ENCODE data around the gene PLOD3. TPM values are rescaled to one million over a fixed set of nuclear protein-coding genes. Genes with fewer than 3 reads are reported as not detected.
"Not testable (repeated sequence)": the region's sequence is repeated elsewhere in the genome, so short reads cannot be mapped to it uniquely, and the experiment has no call there.

Gene PLOD3
- total RNA-seq, 6 experiments from 2014 or later, result 128 to 179 (median 140) TPM

DNA sequence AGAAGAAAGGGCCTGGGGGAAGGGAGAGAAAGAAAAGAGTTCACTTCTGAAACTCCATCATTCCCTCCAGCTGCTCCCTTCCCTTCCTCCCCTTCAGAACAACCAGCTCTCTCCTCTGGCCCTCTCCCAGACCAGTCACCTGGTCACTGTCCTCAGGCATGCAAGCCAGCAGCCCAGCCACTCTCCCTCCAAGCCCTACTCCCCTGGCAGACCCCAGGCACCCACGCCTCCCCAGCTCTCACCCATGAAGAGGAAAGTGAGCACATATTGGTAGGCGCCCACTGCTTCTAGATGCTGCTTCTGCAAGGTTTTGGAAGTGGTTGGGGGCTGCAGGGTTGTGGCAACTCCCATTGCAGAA, 16.9 kb downstream of the PLOD3 start:
- Mint-ChIP-seq H3K4me3 (no peak overlapping the region), H3K36me3 (ENCODE audit: low read depth) (no peaks in the 10 kb centered on the region), H3K9me3 (no peaks in the 10 kb centered on the region), H3K4me1 (ENCODE audit: low read depth) (no peaks in the 10 kb centered on the region), H3K27ac (no peak overlapping the region), H3K27me3 (ENCODE audit: insufficient read depth) (peaks cover 23% of the 10 kb centered on the region)
- no peak for DNase-seq
- TF ChIP-seq, protein P1, sequence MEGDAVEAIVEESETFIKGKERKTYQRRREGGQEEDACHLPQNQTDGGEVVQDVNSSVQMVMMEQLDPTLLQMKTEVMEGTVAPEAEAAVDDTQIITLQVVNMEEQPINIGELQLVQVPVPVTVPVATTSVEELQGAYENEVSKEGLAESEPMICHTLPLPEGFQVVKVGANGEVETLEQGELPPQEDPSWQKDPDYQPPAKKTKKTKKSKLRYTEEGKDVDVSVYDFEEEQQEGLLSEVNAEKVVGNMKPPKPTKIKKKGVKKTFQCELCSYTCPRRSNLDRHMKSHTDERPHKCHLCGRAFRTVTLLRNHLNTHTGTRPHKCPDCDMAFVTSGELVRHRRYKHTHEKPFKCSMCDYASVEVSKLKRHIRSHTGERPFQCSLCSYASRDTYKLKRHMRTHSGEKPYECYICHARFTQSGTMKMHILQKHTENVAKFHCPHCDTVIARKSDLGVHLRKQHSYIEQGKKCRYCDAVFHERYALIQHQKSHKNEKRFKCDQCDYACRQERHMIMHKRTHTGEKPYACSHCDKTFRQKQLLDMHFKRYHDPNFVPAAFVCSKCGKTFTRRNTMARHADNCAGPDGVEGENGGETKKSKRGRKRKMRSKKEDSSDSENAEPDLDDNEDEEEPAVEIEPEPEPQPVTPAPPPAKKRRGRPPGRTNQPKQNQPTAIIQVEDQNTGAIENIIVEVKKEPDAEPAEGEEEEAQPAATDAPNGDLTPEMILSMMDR (IDR thresholded peaks at IDR 0.05), result no peak

DNA sequence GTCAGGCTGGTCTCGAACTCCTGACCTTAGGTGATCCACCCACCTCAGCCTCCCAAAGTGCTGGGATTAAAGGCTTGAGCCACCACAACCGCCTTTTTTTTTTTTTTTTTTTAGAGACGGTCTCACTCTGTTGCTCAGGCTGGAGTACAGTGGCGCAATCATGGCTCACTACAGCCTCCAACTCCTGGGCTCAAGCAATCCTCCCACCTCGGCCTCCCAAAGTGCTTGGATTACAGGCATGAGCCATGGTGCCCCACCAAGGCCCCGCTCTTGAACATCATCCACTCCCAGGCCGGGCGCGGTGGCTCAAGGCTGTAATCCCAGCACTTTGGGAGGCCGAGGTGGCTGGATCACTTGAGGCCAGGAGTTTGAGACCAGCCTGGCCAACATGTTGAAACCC, 17.9 kb downstream of the PLOD3 start:
- not testable (repeated sequence) for DNase-seq; H3K9me3 Mint-ChIP-seq; H3K27ac Mint-ChIP-seq; H3K4me1 Mint-ChIP-seq (ENCODE audit: low read depth); H3K4me3 Mint-ChIP-seq; H3K36me3 Mint-ChIP-seq (ENCODE audit: low read depth)
- peaks cover 30% of the 10 kb centered on the region for H3K27me3 Mint-ChIP-seq (ENCODE audit: insufficient read depth)

DNA sequence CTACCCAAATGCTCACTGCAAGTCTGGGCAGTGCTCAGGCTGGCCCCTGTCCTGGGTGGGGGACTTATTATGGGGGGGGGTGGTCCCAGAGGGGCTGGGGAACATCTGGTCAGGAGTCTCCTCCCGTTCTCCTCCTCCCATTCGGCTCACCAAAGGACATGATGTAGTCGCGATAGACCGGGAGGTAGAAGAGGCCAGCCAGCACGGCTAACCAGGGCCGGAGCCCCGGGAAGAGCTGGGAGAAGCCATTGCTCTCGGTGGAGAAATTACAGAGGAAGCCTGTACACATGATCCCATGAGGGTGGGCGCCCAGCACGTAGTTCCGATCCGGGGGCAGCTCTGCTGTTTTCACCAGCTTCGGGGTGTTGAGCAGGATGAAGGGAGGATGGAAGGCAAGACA, 18.9 kb downstream of the PLOD3 start:
- Mint-ChIP-seq H3K9me3 (no peaks in the 10 kb centered on the region), H3K27ac (no peak overlapping the region), H3K4me3 (no peak overlapping the region), H3K27me3 (ENCODE audit: insufficient read depth) (peaks cover 31% of the 10 kb centered on the region), H3K36me3 (ENCODE audit: low read depth) (no peaks in the 10 kb centered on the region), H3K4me1 (ENCODE audit: low read depth) (no peaks in the 10 kb centered on the region)
- DNase-seq, result no peak
- TF ChIP-seq, protein P1 (IDR thresholded peaks at IDR 0.05), result no peak

DNA sequence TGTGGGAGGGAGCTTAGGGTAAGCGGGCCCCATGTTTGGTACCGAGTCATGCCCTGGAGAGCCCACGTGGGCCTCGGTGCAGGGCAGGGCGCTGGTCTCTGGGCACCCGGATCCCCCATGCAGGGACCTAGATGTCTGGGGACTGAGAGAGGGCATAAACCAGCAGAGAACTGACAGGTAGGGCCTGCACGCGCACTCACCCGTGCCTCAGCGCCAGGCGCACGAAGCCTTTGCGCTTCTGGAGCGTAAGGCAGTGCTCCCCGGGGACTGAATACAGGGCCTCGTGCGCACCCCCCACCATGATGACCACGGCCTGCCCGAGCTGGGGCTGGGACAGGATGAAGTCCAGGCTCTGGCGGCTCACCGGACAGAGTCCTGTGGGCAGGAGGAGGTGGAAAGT, 19.4 kb downstream of the PLOD3 start:
- TF ChIP-seq, protein P1 (IDR thresholded peaks at IDR 0.05), result no peak
- H3K9me3 Mint-ChIP-seq, result no peaks in the 10 kb centered on the region
- H3K4me1 Mint-ChIP-seq (ENCODE audit: low read depth), result no peaks in the 10 kb centered on the region
- no peaks in the 10 kb centered on the region for H3K36me3 Mint-ChIP-seq (ENCODE audit: low read depth)
- no peak overlapping the region for H3K4me3 Mint-ChIP-seq
- no peak for DNase-seq
- no peak overlapping the region for H3K27ac Mint-ChIP-seq
- peaks cover 33% of the 10 kb centered on the region for H3K27me3 Mint-ChIP-seq (ENCODE audit: insufficient read depth)

DNA sequence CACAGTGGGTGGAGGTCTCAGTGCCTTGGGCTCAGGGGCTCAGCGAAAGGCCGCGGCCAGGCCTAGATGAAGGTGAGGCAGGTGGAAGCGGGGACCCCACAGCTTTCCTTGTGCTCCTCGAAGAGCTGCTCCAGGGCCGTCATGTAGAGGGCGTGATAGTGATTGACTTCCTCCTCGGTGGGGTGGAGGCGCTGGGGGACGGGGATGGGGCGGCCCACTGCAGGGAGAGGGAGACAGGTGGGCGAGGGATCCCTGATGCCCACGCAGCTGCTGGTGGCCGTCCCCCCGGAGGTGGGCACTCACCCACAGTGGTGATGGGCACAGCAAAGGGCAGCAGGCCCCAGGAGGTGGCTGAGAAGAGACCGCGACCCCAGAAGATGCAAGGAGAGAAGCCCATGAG, 21.5 kb downstream of the PLOD3 start:
- Mint-ChIP-seq H3K4me1 (ENCODE audit: low read depth) (no peaks in the 10 kb centered on the region), H3K27me3 (ENCODE audit: insufficient read depth) (peaks cover 26% of the 10 kb centered on the region), H3K9me3 (no peaks in the 10 kb centered on the region), H3K36me3 (ENCODE audit: low read depth) (no peaks in the 10 kb centered on the region), H3K27ac (no peak overlapping the region), H3K4me3 (no peak overlapping the region)
- no peak for DNase-seq
- TF ChIP-seq, protein P1 (IDR thresholded peaks at IDR 0.05), result no peak

DNA sequence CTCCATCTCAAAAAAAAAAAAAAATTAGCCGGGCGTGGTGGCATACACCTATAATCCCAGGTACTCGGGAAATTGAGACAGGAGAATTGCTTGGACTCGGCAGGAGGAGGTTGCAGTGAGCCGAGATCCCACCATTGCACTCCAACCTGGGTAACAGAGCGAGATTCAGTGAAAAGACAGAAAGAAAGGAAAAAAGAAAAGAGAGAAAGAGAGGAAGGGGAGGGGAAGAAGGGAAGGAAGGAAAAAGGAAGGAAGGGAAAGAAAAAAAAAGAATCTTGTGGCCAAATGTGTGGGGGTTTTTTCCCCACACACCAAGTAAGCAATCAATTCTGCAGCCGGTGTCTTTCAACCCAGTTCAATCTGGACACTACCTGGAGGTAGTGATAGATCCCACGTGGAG, 28.3 kb downstream of the PLOD3 start:
- DNase-seq, result no peak
- no peak overlapping the region for H3K27ac Mint-ChIP-seq

More for the DNA sequence above, 28.3 kb downstream of the PLOD3 start:
- peaks cover 15% of the 10 kb centered on the region for H3K27me3 Mint-ChIP-seq (ENCODE audit: insufficient read depth)
- H3K4me3 Mint-ChIP-seq, result no peak overlapping the region
- TF ChIP-seq, protein P1 (IDR thresholded peaks at IDR 0.05), result no peak
- no peaks in the 10 kb centered on the region for H3K36me3 Mint-ChIP-seq (ENCODE audit: low read depth)
- H3K9me3 Mint-ChIP-seq, result no peaks in the 10 kb centered on the region
- H3K4me1 Mint-ChIP-seq (ENCODE audit: low read depth), result peaks cover 12% of the 10 kb centered on the region
